ENCODE measurements around the gene MZT2A.
"Not testable (repeated sequence)": the region's sequence is repeated elsewhere in the genome, so short reads cannot be mapped to it uniquely, and the experiment has no call there.

DNA sequence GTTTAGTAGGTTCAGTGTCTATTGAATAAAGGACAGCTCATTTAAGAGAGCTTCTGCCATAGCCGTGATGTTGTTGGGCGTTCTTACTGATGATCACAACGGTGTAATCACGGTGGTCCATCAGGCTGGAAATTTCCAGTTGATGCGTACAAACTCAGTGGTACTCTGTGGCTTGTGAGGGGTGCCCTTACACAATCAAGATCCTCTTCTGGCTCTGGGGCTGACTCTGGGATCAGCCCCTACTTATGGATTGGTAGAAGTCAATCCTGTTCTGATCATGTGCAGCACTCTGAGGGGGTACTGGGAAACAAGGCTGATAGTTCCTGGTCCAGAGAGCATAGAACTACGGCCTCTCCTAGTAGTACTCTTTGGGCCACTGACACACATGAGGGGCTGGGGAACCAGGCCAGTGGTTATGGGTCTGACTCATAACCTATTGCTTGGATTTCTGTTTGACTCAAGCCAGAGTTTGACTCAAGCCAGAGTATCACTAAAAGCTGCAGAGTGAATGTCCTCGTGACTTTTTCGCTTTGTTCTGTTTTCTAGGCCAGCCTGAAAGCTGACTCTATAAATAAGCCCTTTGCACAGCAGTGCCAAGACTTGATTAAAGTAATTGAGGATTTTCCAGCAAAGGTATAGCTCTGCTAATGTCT lies 6.2 kb upstream of the MZT2A start:
- TF ChIP-seq, protein P1, sequence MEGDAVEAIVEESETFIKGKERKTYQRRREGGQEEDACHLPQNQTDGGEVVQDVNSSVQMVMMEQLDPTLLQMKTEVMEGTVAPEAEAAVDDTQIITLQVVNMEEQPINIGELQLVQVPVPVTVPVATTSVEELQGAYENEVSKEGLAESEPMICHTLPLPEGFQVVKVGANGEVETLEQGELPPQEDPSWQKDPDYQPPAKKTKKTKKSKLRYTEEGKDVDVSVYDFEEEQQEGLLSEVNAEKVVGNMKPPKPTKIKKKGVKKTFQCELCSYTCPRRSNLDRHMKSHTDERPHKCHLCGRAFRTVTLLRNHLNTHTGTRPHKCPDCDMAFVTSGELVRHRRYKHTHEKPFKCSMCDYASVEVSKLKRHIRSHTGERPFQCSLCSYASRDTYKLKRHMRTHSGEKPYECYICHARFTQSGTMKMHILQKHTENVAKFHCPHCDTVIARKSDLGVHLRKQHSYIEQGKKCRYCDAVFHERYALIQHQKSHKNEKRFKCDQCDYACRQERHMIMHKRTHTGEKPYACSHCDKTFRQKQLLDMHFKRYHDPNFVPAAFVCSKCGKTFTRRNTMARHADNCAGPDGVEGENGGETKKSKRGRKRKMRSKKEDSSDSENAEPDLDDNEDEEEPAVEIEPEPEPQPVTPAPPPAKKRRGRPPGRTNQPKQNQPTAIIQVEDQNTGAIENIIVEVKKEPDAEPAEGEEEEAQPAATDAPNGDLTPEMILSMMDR (conservative IDR thresholded peaks at IDR 0.05; ENCODE audit: low read depth, low read length), result not testable (repeated sequence)
- TF ChIP-seq EZH2 (IDR thresholded peaks at IDR 0.05; ENCODE audit: low read length, unreplicated experiment); EZH2phosphoT487 (IDR thresholded peaks at IDR 0.05; ENCODE audit: borderline replicate concordance, low read length): not testable (repeated sequence)

Data from PC-3 (cell line).